MG63 (cell line): ENCODE data around the gene EMILIN3. TPM values are rescaled to one million over a fixed set of nuclear protein-coding genes. Genes with fewer than 3 reads are reported as not detected.
A peak's percentile ranks its signal among the peaks of the same experiment; 100 is the strongest.
"Not testable (repeated sequence)": the region's sequence is repeated elsewhere in the genome, so short reads cannot be mapped to it uniquely, and the experiment has no call there.

Experiments
- DNase-seq: peaks from one replicate; pipeline ENCODE4 v3.0.0-alpha.2; 2020
- H3K27me3 ChIP-seq: fragments of 250-450 bp; sonication (Bioruptor Pico); 2 replicates; pipeline ENCODE4 v1.5.1; 2020; ENCODE audit warnings: mild to moderate bottlenecking, moderate library complexity
- H3K36me3 ChIP-seq: fragments of 250-450 bp; sonication (Bioruptor Pico); 2 replicates; pipeline ENCODE4 v1.5.1; 2020; ENCODE audit warnings: mild to moderate bottlenecking, moderate library complexity
- H3K4me3 ChIP-seq: fragments of 250-450 bp; sonication (Bioruptor Pico); 2 replicates; pipeline ENCODE4 v1.5.1; 2020; ENCODE audit warnings: mild to moderate bottlenecking, moderate library complexity
- H3K9me3 ChIP-seq: fragments of 250-450 bp; sonication (Bioruptor Pico); 2 replicates; pipeline ENCODE4 v1.5.1; 2020; ENCODE audit warnings: mild to moderate bottlenecking, moderate library complexity
- total RNA-seq: library from RNA; depleted of rRNA; stranded (reverse); fragments of >200 nt; shearing (Covaris generic); gene quantifications from 2 replicates; pipeline ENCODE4 v1.2.3, GENCODE V29; 2014; ENCODE audit warnings: low replicate concordance; rRNA removed

EMILIN3 gene
- total RNA-seq, 1 experiment from 2014 or later, result not detected

DNA sequence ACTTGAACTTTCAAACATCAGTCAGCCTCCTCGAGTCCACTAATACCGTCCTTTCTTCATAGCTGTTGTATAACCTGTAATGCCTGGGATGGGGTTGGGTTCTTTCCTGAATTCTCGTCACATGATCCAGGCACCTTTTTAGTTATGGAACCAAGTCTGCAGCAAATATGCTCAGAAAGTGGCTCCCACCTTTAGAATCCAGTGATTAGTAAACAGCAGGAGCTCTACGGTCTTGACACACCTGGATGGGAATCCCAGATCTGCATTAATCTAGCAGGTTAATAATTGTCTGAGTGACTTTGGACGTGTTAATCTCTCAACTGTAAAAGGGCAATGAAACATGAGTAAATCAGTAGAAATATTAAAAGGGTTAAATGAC lies 48.4 kb downstream of the EMILIN3 start:
- Histone ChIP-seq H3K4me3 (peak overlapping the region; percentile 75), H3K9me3 (no peaks in the 10 kb centered on the region), H3K36me3 (no peaks in the 10 kb centered on the region; the same call in 1 of the 2 replicates), H3K27me3 (no peaks in the 10 kb centered on the region)
- DNase-seq, result no peak

DNA sequence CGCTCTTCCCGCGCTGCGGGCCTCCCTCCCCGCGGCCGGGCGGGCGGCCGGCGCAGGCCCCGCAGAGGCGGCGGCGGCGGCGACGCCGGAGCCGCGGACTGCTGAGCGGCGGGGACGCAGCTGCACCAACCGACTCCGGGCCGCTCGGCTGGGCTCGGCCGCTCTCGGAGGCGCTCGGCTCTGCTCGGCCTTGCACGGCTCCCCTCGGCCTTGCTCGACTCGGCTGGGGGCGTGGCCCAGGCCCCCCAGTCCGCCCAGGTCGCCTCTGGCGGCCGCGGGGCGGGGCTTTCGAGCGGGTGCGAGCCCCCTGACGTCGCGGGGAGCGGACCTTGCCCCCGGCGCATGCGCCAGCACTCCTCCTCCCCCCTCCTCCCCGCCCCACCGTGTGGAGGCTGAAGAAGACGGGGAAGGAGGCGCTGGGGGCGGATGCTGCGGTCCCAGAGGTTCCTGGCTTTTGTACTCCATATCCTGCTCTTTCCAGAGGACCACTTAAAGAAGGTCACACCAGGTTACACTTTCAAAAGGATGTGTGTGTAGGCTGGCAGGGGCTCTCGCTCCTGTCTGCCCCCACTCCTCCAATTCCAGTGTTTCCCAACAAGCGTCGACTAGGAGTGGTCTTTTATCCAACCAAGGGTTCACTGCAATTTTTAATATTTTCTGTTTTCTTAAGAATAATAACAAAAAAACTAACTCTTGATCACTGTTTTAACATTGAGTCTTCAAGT lies 48.9 kb downstream of the EMILIN3 start, which contains the start of gene ZHX3:
Gene ZHX3 (minus strand): TSS at position 186 of the 725 bp plus-strand sequence. CDS start 112,815 bp downstream, outside the sequence.
- peak within 1 kb of the TSS; percentile 75 for H3K4me3 ChIP-seq
- no peaks in the 10 kb centered on the region for H3K27me3 ChIP-seq
- H3K9me3 ChIP-seq, result no peaks in the 10 kb centered on the region
- peaks cover 4% of the 10 kb centered on the region for H3K36me3 ChIP-seq
- peak; percentile 98 for DNase-seq

DNA sequence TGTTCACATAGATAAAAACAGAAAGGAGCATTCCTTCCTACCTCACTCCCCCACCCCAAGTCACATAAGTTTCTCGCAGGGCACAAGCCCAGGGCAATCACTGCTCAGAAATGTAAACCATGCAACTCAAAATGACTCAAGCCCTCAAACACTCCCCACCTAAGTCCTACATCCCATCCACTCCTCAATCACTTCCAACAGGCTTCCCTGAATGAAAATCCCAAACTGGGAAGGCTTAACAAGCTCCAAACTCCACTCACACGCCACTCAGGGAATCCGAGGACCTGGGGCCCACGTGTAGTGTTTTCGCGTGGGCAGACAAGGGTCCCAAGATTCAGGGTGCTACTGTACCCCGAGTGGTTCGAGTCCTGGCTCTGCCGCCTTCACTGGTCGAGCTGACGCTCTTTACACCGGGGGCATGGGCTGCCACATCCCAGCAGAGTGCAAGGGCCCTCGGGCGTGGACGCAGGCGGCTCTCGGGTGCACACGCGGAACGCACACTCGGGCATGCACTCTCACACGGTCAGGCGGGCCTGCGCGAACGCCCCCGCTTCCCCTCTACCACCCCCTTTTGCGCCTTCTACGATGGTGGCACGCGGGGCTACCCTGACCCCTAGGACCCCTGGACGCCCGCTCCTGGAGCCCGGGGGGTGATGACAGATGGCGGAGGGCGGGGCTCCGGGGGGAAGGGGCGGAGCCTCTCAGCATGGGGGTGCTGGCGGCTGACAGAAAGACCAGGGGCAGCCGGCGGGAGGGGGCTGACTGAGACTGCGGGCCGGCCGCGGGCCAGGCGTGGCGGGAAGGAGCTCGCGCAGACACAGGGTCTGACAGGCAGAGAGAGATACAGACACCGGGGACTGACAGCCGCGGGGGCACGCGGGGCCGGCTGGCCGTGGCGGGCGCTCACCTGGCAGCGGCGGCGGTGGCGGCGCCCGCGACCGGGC lies 49.7 kb downstream of the EMILIN3 start:
- H3K9me3 ChIP-seq, result 0 out of 2 replicates have a peak, but pooled peaks cover 2% of the 10 kb centered on the region
- DNase-seq, result peak; percentile 89
- peak overlapping the region; percentile 75 for H3K4me3 ChIP-seq
- peaks cover 13% of the 10 kb centered on the region for H3K36me3 ChIP-seq
- H3K27me3 ChIP-seq, result no peaks in the 10 kb centered on the region

DNA sequence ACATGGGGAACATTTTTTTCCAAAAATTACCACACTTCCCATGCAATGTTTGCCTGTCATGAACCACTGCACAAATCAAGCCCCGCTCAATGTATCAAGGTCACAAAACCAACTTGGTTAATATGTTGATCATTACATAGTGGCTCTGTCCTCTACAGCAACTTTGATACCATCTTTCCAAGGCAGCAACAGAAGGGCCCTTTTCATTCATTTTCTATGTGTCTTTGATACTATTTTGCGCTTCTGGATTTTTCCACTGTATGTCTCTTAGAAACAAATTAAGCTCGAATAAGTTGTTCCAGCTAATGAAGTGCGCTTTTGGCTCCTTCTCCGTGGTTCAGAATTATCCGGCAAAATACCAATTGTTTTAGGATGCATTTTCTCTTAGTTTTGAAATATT lies 50.6 kb downstream of the EMILIN3 start:
- no peak for DNase-seq

DNA sequence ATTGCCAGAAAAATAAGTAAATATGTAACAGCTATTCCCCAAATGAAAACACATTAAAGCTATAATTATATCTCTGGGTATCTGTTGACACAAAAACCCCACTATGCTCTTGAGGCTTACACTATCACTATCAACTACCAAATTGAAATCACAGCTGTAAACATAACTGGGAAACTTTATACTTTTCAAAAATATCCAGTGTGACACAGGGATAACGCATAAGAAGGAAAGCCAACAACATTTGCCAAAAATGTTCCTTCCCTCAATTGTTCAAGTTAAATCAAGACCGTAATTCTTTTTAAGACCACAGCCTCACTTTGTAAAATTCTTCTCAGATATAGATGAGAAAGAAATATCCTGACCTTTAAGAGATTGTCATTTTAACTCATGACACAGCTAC lies 52.2 kb downstream of the EMILIN3 start:
- no peak for DNase-seq
- peaks cover 14% of the 10 kb centered on the region for H3K36me3 ChIP-seq
- H3K4me3 ChIP-seq, result no peak overlapping the region
- H3K9me3 ChIP-seq, result 0 out of 2 replicates have a peak, but pooled peaks cover 2% of the 10 kb centered on the region
- H3K27me3 ChIP-seq, result no peaks in the 10 kb centered on the region

More for the DNA sequence above, 50.6 kb downstream of the EMILIN3 start:
- Histone ChIP-seq H3K36me3 (peaks cover 14% of the 10 kb centered on the region), H3K4me3 (peak overlapping the region; percentile 75), H3K9me3 (0 out of 2 replicates have a peak, but pooled peaks cover 2% of the 10 kb centered on the region), H3K27me3 (no peaks in the 10 kb centered on the region)

DNA sequence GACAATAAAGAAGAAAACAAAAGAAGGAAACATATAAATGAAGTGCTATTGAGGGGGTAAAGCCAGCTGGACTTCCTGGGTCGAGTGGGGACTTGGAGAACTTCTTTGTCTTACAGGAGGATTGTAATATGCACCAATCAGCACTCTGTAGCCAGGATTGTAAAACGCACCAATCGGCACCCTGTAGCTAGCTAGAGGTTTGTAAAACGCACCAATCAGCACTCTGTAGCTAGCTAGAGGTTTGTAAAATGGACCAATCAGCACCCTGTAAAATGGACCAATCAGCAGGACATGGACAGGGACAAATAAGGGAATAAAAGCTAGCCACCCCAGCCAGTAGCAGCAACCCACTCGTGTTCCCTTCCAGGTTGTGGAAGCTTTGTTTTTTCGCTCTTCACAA lies 54.6 kb downstream of the EMILIN3 start:
- not testable (repeated sequence) for H3K27me3 ChIP-seq, H3K9me3 ChIP-seq, H3K4me3 ChIP-seq, DNase-seq
- peaks cover 14% of the 10 kb centered on the region for H3K36me3 ChIP-seq

Other genes with a start within 250 kb of the EMILIN3 start
- gene PLCG1, start 229.3 kb downstream of the EMILIN3 start, total RNA-seq, result 35.8 and 99.5 TPM in 2 replicates
- gene ZHX3, start 49.1 kb downstream of the EMILIN3 start, total RNA-seq, result 4.9 and 5.3 TPM in 2 replicates
- 3.6 and 8.6 TPM in 2 replicates for gene LPIN3, start 26.0 kb downstream of the EMILIN3 start, total RNA-seq